Measurements from ENCODE around the gene FAM135A. TPM values are rescaled to one million over a fixed set of nuclear protein-coding genes. Genes with fewer than 3 reads are reported as not detected.
"Not testable (repeated sequence)": the region's sequence is repeated elsewhere in the genome, so short reads cannot be mapped to it uniquely, and the experiment has no call there.

The FAM135A gene
- total and polyA plus RNA-seq, 2 donors, result 11.1 to 16.0 TPM

DNA sequence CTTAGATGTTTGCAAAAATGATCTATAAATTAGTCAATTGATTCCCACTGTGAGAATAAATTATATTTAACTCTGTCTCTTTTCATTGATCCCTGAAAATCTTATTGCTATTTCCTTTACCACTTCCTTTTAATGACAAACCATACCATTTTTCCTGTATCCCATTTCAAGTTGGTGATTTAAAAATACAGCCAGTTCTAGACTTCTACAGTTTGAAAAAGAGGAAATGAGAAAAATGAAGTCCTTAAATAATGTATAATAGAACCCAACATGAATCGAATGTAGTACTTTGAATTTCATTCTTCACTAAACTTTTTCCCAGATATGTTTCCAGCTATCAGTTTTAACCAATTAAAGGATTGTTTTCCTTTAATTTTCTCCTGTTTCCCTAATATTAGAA, 124.0 kb downstream of the FAM135A start:
- Histone ChIP-seq H3K27me3 (ENCODE audit: control insufficient read depth in 2 of 2, insufficient read depth in 1 of 2, low read length in 1 of 2) (no peaks in the 10 kb centered on the region), H3K27ac (ENCODE audit: low read depth in 1 of 2, low read length in 1 of 2) (no peak overlapping the region), H3K36me3 (ENCODE audit: control insufficient read depth in 2 of 2, insufficient read depth in 2 of 2, low read length in 1 of 2) (peaks cover 0 to 3% of the 10 kb centered on the region in 2 donors), H3K9me3 (ENCODE audit: control insufficient read depth in 2 of 2, insufficient read depth in 1 of 2, low read length in 1 of 2) (no peaks in the 10 kb centered on the region), H3K4me3 (ENCODE audit: low read length in 2 of 2) (no peak overlapping the region), H3K4me1 (ENCODE audit: control insufficient read depth in 2 of 2, insufficient read depth in 2 of 2, low read length in 2 of 2) (no peaks in the 10 kb centered on the region)
- 78% methylated on average over 1 of the region's 1 CpG for WGBS
- DNase-seq (ENCODE audit: low read depth in 6 of 9, low spot score in 9 of 9), result no peak

DNA sequence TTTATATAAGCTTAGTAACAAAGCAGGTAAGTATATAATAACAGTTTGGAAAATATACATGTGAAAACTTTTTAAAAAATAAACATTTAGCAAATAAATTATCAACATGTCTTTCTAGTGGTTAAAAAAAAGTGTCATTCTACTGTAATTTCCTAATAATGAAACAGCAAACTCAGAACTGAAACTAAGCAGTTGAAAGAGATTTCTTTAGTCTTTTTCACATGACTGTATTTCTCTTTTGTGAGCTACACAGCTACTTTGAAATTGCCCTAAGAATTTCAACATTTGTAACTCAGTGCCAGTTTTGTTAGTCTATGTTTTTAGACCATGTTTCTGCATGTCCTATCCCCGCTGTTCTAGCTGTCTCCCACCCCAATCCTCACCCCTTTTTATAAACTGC, 125.1 kb downstream of the FAM135A start:
- peak in 1 of 9 donors; percentile 5 for DNase-seq (ENCODE audit: low read depth in 6 of 9, low spot score in 9 of 9)
- H3K27me3 ChIP-seq (ENCODE audit: control insufficient read depth in 2 of 2, insufficient read depth in 1 of 2, low read length in 1 of 2), result no peaks in the 10 kb centered on the region
- 94% methylated on average over 1 of the region's 1 CpG for WGBS
- no peaks in the 10 kb centered on the region for H3K9me3 ChIP-seq (ENCODE audit: control insufficient read depth in 2 of 2, insufficient read depth in 1 of 2, low read length in 1 of 2)
- no peaks in the 10 kb centered on the region for H3K4me1 ChIP-seq (ENCODE audit: control insufficient read depth in 2 of 2, insufficient read depth in 2 of 2, low read length in 2 of 2)
- H3K4me3 ChIP-seq (ENCODE audit: low read length in 2 of 2), result no peak overlapping the region
- H3K27ac ChIP-seq (ENCODE audit: low read depth in 1 of 2, low read length in 1 of 2), result no peak overlapping the region
- peaks cover 0 to 3% of the 10 kb centered on the region in 2 donors for H3K36me3 ChIP-seq (ENCODE audit: control insufficient read depth in 2 of 2, insufficient read depth in 2 of 2, low read length in 1 of 2)

DNA sequence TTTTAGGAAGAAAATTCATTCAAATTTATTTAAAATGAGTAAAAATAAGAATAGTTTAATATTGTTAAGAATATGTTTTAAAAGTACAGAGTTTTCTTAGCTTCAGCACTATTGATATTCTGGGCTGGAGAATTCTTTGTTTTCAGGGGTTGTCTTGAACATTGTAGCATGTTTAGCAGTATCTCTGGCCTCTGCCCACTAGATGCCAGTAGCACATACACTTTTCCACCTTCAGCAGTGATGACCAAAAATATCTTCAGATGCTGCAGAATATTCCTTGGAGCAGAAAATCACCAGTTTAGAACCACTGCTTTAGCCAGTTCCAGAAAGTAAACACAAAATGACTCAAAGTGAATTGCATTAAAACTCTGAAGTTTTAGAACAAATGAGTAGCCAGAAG, 134.0 kb downstream of the FAM135A start:
- no peaks in the 10 kb centered on the region for H3K9me3 ChIP-seq (ENCODE audit: control insufficient read depth in 2 of 2, insufficient read depth in 1 of 2, low read length in 1 of 2)
- H3K27ac ChIP-seq (ENCODE audit: low read depth in 1 of 2, low read length in 1 of 2), result no peak overlapping the region
- H3K36me3 ChIP-seq (ENCODE audit: control insufficient read depth in 2 of 2, insufficient read depth in 2 of 2, low read length in 1 of 2), result no peaks in the 10 kb centered on the region
- peak in 1 of 9 donors; percentile 19 for DNase-seq (ENCODE audit: low read depth in 6 of 9, low spot score in 9 of 9)
- no peaks in the 10 kb centered on the region for H3K4me1 ChIP-seq (ENCODE audit: control insufficient read depth in 2 of 2, insufficient read depth in 2 of 2, low read length in 2 of 2)
- no peak overlapping the region for H3K4me3 ChIP-seq (ENCODE audit: low read length in 2 of 2)
- no peaks in the 10 kb centered on the region for H3K27me3 ChIP-seq (ENCODE audit: control insufficient read depth in 2 of 2, insufficient read depth in 1 of 2, low read length in 1 of 2)

DNA sequence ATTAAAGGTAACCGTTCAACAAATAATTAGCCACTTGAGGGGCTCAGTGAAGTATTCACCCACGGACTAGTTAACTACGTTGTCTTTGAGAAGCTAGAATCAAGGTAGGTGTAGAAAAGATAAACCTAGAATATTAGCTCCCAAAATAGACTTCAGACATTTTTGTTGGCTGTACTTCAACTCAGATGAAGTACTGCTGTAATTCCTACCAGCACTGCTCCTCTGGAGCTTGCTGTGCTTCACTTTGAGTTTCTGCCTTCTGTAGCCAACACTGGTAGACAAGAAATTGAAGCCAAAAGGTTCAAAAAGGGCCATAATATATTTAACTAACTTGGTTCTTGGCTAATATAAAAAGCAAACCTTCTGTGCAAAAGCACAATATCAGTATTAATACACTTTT, 134.6 kb downstream of the FAM135A start:
- Histone ChIP-seq H3K4me1 (ENCODE audit: control insufficient read depth in 2 of 2, insufficient read depth in 2 of 2, low read length in 2 of 2) (no peaks in the 10 kb centered on the region), H3K27ac (ENCODE audit: low read depth in 1 of 2, low read length in 1 of 2) (no peak overlapping the region), H3K36me3 (ENCODE audit: control insufficient read depth in 2 of 2, insufficient read depth in 2 of 2, low read length in 1 of 2) (no peaks in the 10 kb centered on the region), H3K27me3 (ENCODE audit: control insufficient read depth in 2 of 2, insufficient read depth in 1 of 2, low read length in 1 of 2) (no peaks in the 10 kb centered on the region), H3K9me3 (ENCODE audit: control insufficient read depth in 2 of 2, insufficient read depth in 1 of 2, low read length in 1 of 2) (no peaks in the 10 kb centered on the region), H3K4me3 (ENCODE audit: low read length in 2 of 2) (no peak overlapping the region)
- WGBS, result 98% methylated on average over 3 of the region's 3 CpGs
- no peak for DNase-seq (ENCODE audit: low read depth in 6 of 9, low spot score in 9 of 9)

DNA sequence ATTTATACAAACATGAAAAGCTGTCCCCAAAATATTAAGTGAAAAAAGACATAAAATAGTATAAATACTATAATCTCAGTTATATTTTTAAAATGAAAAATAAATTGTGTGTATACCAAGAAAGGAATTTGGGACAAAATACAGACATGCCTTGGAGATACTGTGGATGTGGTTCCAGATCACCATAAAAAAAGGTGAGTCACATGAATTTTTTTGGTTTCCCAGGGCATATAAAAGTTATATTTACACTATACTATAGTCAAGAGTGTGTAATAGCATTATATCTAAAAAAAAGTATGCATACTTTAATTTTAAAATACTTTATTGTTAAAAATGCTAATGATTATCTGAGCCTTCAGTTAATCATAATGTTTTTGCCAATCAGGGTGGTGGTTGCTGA, 136.0 kb downstream of the FAM135A start:
- no peak overlapping the region for H3K4me3 ChIP-seq (ENCODE audit: low read length in 2 of 2)
- no peak for DNase-seq (ENCODE audit: low read depth in 6 of 9, low spot score in 9 of 9)

DNA sequence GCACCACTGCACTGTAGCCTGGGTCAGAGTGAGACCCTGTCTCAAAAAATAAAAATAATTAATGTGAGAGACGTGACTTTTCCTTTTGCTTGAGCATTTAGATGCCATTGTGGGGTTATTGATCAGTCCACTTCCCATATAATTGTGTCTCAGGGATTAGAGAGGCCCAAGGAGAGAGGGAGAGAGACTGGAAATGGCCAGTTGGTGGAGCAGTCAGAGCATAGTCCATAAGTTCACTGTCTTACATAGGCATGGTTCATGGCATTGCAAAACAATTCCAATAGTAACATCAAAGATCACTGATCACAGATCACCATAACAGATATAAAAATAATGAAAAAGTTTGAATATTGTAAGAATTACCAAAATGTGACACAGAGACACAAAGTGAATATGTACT, 138.3 kb downstream of the FAM135A start:
- Histone ChIP-seq H3K36me3 (ENCODE audit: control insufficient read depth in 2 of 2, insufficient read depth in 2 of 2, low read length in 1 of 2) (no peaks in the 10 kb centered on the region), H3K27ac (ENCODE audit: low read depth in 1 of 2, low read length in 1 of 2) (no peak overlapping the region), H3K4me3 (ENCODE audit: low read length in 2 of 2) (no peak overlapping the region), H3K9me3 (ENCODE audit: control insufficient read depth in 2 of 2, insufficient read depth in 1 of 2, low read length in 1 of 2) (no peaks in the 10 kb centered on the region), H3K27me3 (ENCODE audit: control insufficient read depth in 2 of 2, insufficient read depth in 1 of 2, low read length in 1 of 2) (no peaks in the 10 kb centered on the region), H3K4me1 (ENCODE audit: control insufficient read depth in 2 of 2, insufficient read depth in 2 of 2, low read length in 2 of 2) (no peaks in the 10 kb centered on the region)
- no peak for DNase-seq (ENCODE audit: low read depth in 6 of 9, low spot score in 9 of 9)
- 95% methylated on average over 1 of the region's 1 CpG for WGBS

More for the DNA sequence above, 136.0 kb downstream of the FAM135A start:
- Histone ChIP-seq H3K4me1 (ENCODE audit: control insufficient read depth in 2 of 2, insufficient read depth in 2 of 2, low read length in 2 of 2) (no peaks in the 10 kb centered on the region), H3K9me3 (ENCODE audit: control insufficient read depth in 2 of 2, insufficient read depth in 1 of 2, low read length in 1 of 2) (no peaks in the 10 kb centered on the region), H3K27ac (ENCODE audit: low read depth in 1 of 2, low read length in 1 of 2) (no peak overlapping the region), H3K36me3 (ENCODE audit: control insufficient read depth in 2 of 2, insufficient read depth in 2 of 2, low read length in 1 of 2) (no peaks in the 10 kb centered on the region), H3K27me3 (ENCODE audit: control insufficient read depth in 2 of 2, insufficient read depth in 1 of 2, low read length in 1 of 2) (no peaks in the 10 kb centered on the region)

DNA sequence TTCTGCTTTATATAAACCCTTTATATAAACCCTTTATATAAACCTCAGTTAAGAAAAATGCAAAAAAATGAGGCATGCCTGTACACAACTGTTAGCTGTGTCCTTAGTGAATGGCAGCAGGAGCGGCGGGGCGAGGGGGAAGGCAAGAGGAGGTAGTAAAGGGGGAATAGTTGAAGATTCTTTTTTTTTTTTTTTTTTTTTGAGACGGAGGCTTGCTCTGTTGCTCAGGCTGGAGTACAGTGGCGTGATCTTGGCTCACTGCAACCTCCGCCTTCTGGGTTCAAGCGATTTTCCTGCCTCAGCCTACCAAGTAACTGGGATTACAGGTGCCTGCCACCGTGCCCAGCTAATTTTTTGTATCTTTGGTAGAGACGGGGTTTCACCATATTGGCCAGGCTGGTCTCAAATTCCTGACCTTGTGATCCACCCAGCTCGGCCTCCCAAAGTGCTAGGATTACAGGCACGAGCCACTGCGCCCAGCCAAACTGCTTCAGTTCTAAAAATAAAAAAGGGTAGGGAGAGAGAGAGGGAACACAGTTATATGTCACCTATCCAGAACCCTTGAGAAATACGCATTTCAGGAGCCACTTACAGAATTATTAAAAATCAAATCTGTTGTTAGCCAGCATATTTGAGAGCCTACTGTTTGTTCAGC, 139.1 kb downstream of the FAM135A start:
- not testable (repeated sequence) for DNase-seq (ENCODE audit: low read depth in 6 of 9, low spot score in 9 of 9); H3K27ac ChIP-seq (ENCODE audit: low read depth in 1 of 2, low read length in 1 of 2)
- WGBS, result 97% methylated on average over 13 of the region's 13 CpGs

DNA sequence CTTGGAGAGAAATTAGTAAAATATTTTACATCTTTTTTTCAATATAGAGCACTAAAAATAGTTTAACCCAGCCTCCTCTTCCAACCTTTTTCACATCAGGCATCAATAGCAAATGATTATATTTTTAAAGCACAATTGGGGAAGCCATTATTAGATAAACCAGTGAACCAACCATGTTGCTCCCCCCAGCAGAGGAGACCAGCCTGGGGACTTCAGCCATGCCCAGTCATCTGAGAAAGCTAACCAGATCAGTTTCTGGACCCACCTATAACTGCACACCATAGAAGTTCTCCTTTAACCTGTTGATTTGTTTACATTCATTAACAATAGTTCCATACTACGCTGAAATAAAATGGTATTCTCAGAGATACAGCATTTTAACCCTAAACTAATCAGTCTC, 139.7 kb downstream of the FAM135A start:
- Histone ChIP-seq H3K27me3 (ENCODE audit: control insufficient read depth in 2 of 2, insufficient read depth in 1 of 2, low read length in 1 of 2) (no peaks in the 10 kb centered on the region), H3K4me3 (ENCODE audit: low read length in 2 of 2) (no peak overlapping the region)
- 100% methylated on average over 1 of the region's 1 CpG for WGBS

More for the DNA sequence above, 139.1 kb downstream of the FAM135A start:
- not testable (repeated sequence) for H3K4me3 ChIP-seq (ENCODE audit: low read length in 2 of 2); H3K4me1 ChIP-seq (ENCODE audit: control insufficient read depth in 2 of 2, insufficient read depth in 2 of 2, low read length in 2 of 2); H3K9me3 ChIP-seq (ENCODE audit: control insufficient read depth in 2 of 2, insufficient read depth in 1 of 2, low read length in 1 of 2); H3K36me3 ChIP-seq (ENCODE audit: control insufficient read depth in 2 of 2, insufficient read depth in 2 of 2, low read length in 1 of 2); H3K27me3 ChIP-seq (ENCODE audit: control insufficient read depth in 2 of 2, insufficient read depth in 1 of 2, low read length in 1 of 2)

DNA sequence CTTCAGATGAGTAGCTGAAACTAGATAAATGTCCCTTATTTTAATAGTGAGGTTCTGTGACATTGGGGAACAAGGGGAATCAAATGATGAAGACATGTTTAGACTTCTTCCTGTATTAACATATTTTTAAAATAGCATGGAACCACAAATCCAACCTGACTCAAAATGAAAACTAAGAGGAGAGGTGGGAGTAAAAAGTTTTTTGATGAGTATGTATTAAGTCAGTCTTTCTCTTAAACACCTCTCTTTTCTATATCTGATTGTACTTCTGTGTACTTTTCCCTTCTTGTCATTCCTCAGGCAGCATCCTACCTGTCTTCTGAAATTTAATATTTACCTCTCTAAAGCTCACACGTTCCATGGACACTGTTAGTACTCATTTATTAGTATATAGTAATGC, 144.7 kb downstream of the FAM135A start:
- no peaks in the 10 kb centered on the region for H3K36me3 ChIP-seq (ENCODE audit: control insufficient read depth in 2 of 2, insufficient read depth in 2 of 2, low read length in 1 of 2)
- H3K27me3 ChIP-seq (ENCODE audit: control insufficient read depth in 2 of 2, insufficient read depth in 1 of 2, low read length in 1 of 2), result no peaks in the 10 kb centered on the region
- no peaks in the 10 kb centered on the region for H3K9me3 ChIP-seq (ENCODE audit: control insufficient read depth in 2 of 2, insufficient read depth in 1 of 2, low read length in 1 of 2)
- no peaks in the 10 kb centered on the region for H3K4me1 ChIP-seq (ENCODE audit: control insufficient read depth in 2 of 2, insufficient read depth in 2 of 2, low read length in 2 of 2)
- no peak for DNase-seq (ENCODE audit: low read depth in 6 of 9, low spot score in 9 of 9)
- H3K4me3 ChIP-seq (ENCODE audit: low read length in 2 of 2), result no peak overlapping the region
- WGBS, result 94% methylated on average over 1 of the region's 1 CpG
- no peak overlapping the region for H3K27ac ChIP-seq (ENCODE audit: low read depth in 1 of 2, low read length in 1 of 2)

More for the DNA sequence above, 139.7 kb downstream of the FAM135A start:
- no peak for DNase-seq (ENCODE audit: low read depth in 6 of 9, low spot score in 9 of 9)
- H3K4me1 ChIP-seq (ENCODE audit: control insufficient read depth in 2 of 2, insufficient read depth in 2 of 2, low read length in 2 of 2), result no peaks in the 10 kb centered on the region
- H3K27ac ChIP-seq (ENCODE audit: low read depth in 1 of 2, low read length in 1 of 2), result no peak overlapping the region
- no peaks in the 10 kb centered on the region for H3K9me3 ChIP-seq (ENCODE audit: control insufficient read depth in 2 of 2, insufficient read depth in 1 of 2, low read length in 1 of 2)
- H3K36me3 ChIP-seq (ENCODE audit: control insufficient read depth in 2 of 2, insufficient read depth in 2 of 2, low read length in 1 of 2), result no peaks in the 10 kb centered on the region
